RWPE2 (cell line): ENCODE measurements around the gene CCNT2.

Experiments used
- ATAC-seq: fragments of 200-7000 bp; cut with Tn5 transposase; 3 replicates; pipeline ENCODE4 v1.9.1; 2021; ENCODE audit warnings: low read depth
- DNase-seq: peaks from one replicate; pipeline ENCODE4 v3.0.0-alpha.2; 2020; ENCODE audit warnings: low spot score
- H3K27ac ChIP-seq: fragments of 450-650 bp; 2 replicates; pipeline ENCODE4 v1.5.1; 2017; ENCODE audit warnings: mild to moderate bottlenecking; ENCODE audit not compliant: poor library complexity, severe bottlenecking
- H3K27me3 ChIP-seq: fragments of 250-450 bp; sonication (Bioruptor Pico); 2 replicates; pipeline ENCODE4 v1.5.1; 2021; ENCODE audit warnings: mild to moderate bottlenecking, moderate library complexity; ENCODE audit not compliant: insufficient read depth, poor library complexity, severe bottlenecking
- H3K36me3 ChIP-seq: fragments of 250-450 bp; sonication (Bioruptor Pico); 2 replicates; pipeline ENCODE4 v1.5.1; 2020; ENCODE audit warnings: low read depth, mild to moderate bottlenecking, moderate library complexity
- H3K4me1 ChIP-seq: fragments of 250-450 bp; sonication (Bioruptor Pico); 2 replicates; pipeline ENCODE4 v1.5.1; 2021; ENCODE audit warnings: mild to moderate bottlenecking, moderate library complexity; ENCODE audit not compliant: insufficient read depth, poor library complexity, severe bottlenecking
- H3K4me3 ChIP-seq: fragments of 250-450 bp; sonication (Bioruptor Pico); 2 replicates; pipeline ENCODE4 v1.5.1; 2021; ENCODE audit warnings: mild to moderate bottlenecking, moderate library complexity; ENCODE audit not compliant: severe bottlenecking
- H3K9me3 ChIP-seq: fragments of 250-450 bp; sonication (Bioruptor Pico); 2 replicates; pipeline ENCODE4 v1.5.1; 2021; ENCODE audit warnings: mild to moderate bottlenecking, moderate library complexity; ENCODE audit not compliant: severe bottlenecking
- CTCF ChIP-seq: fragments of 450-650 bp; IDR thresholded peaks from one replicate; pipeline ENCODE4 v1.5.1; 2017; ENCODE audit warnings: mild to moderate bottlenecking, moderate library complexity; ENCODE audit not compliant: poor library complexity, severe bottlenecking

CCNT2 gene

GRCh38 chr2:134980639-134981038 lies 62.0 kb downstream of the CCNT2 start:
- H3K4me3 ChIP-seq, result no peak overlapping the region
- no peak for ATAC-seq
- DNase-seq, result no peak
- H3K27ac ChIP-seq, result no peak overlapping the region
- TF ChIP-seq CTCF, result no peak
- no peaks in the 10 kb centered on the region for H3K4me1 ChIP-seq
- no peaks in the 10 kb centered on the region for H3K27me3 ChIP-seq
- no peaks in the 10 kb centered on the region for H3K36me3 ChIP-seq
- no peaks in the 10 kb centered on the region for H3K9me3 ChIP-seq

- no peaks in the 10 kb centered on the region for H3K36me3 ChIP-seq
- no peaks in the 10 kb centered on the region for H3K9me3 ChIP-seq
- no peak for ATAC-seq
- H3K27ac ChIP-seq, result no peak overlapping the region
- no peak overlapping the region for H3K4me3 ChIP-seq
- H3K27me3 ChIP-seq, result peaks cover 13% of the 10 kb centered on the region
- DNase-seq, result no peak
- no peak for TF ChIP-seq CTCF
- no peaks in the 10 kb centered on the region for H3K4me1 ChIP-seq
These were observed 64.0 kb downstream of the CCNT2 start for GRCh38 chr2:134982603-134983002.

GRCh38 chr2:134985061-134985460 lies 66.4 kb downstream of the CCNT2 start:
- ATAC-seq (no peak), DNase-seq (no peak)
- Histone ChIP-seq H3K36me3 (no peaks in the 10 kb centered on the region), H3K4me1 (no peaks in the 10 kb centered on the region), H3K4me3 (no peak overlapping the region), H3K27me3 (peaks cover 21% of the 10 kb centered on the region), H3K27ac (no peak overlapping the region), H3K9me3 (no peaks in the 10 kb centered on the region)
- TF ChIP-seq CTCF, result no peak

- ATAC-seq (peak; percentile 62; the same call in 2 of the 3 replicates), DNase-seq (no peak)
- peaks cover 21% of the 10 kb centered on the region for H3K27me3 ChIP-seq
- no peaks in the 10 kb centered on the region for H3K4me1 ChIP-seq
- no peaks in the 10 kb centered on the region for H3K9me3 ChIP-seq
- H3K4me3 ChIP-seq, result no peak overlapping the region
- H3K27ac ChIP-seq, result no peak overlapping the region
- peak; percentile 63 for TF ChIP-seq CTCF
- no peaks in the 10 kb centered on the region for H3K36me3 ChIP-seq
These were observed 70.5 kb downstream of the CCNT2 start for GRCh38 chr2:134988994-134989605.

GRCh38 chr2:134999521-134999920 lies 80.9 kb downstream of the CCNT2 start:
- DNase-seq (no peak), ATAC-seq (no peak)
- no peak overlapping the region for H3K27ac ChIP-seq
- H3K36me3 ChIP-seq, result no peaks in the 10 kb centered on the region
- no peaks in the 10 kb centered on the region for H3K4me1 ChIP-seq
- H3K27me3 ChIP-seq, result peaks cover under 1% of the 10 kb centered on the region
- no peak for TF ChIP-seq CTCF
- peaks cover 3% of the 10 kb centered on the region for H3K9me3 ChIP-seq
- H3K4me3 ChIP-seq, result no peak overlapping the region
